Skeletal muscle tissue (tissue), 4 donors: Measurements from ENCODE around the gene CA6. TPM values are rescaled to one million over a fixed set of nuclear protein-coding genes. Genes with fewer than 3 reads are reported as not detected.
"Not testable (repeated sequence)": the region's sequence is repeated elsewhere in the genome, so short reads cannot be mapped to it uniquely, and the experiment has no call there.

Source experiments
- H3K27ac ChIP-seq: one replicate; pipeline ENCODE4 v1.7.0; 2013; ENCODE audit warnings: mild to moderate bottlenecking, low read depth, low read length, inconsistent platforms
- H3K27me3 ChIP-seq, 3 donors: one replicate each; pipeline ENCODE4 v1.7.0; 2013; ENCODE audit warnings: low read length in 3 of 3; ENCODE audit not compliant: control insufficient read depth in 3 of 3, insufficient read depth in 3 of 3
- H3K36me3 ChIP-seq, 3 donors: one replicate each; pipeline ENCODE4 v1.7.0; 2013; ENCODE audit warnings: low read length in 3 of 3; ENCODE audit not compliant: control insufficient read depth in 3 of 3, insufficient read depth in 3 of 3
- H3K4me1 ChIP-seq, 3 donors: one replicate each; pipeline ENCODE4 v1.7.0; 2013; ENCODE audit warnings: low read length in 3 of 3, mild to moderate bottlenecking in 3 of 3; ENCODE audit not compliant: control insufficient read depth in 3 of 3, insufficient read depth in 3 of 3
- H3K4me3 ChIP-seq, 3 donors: one replicate each; pipeline ENCODE4 v1.7.0; 2013; ENCODE audit warnings: low read length in 3 of 3
- H3K9ac ChIP-seq, 3 donors: one replicate each; pipeline ENCODE4 v1.7.0; 2013; ENCODE audit warnings: low read length in 3 of 3, mild to moderate bottlenecking in 3 of 3, moderate library complexity in 2 of 3, low read depth in 1 of 3
- H3K9me3 ChIP-seq, 3 donors: one replicate each; pipeline ENCODE4 v1.7.0; 2013; ENCODE audit warnings: low read length in 3 of 3; ENCODE audit not compliant: control insufficient read depth in 3 of 3
- total RNA-seq: library from RNA; depleted of rRNA; stranded (reverse); fragments of >200 nt; gene quantifications from one replicate; pipeline ENCODE4 v1.2.3, GENCODE V29; 2014
- donor health status: Osteomylitis.

The CA6 gene
- total RNA-seq, 1 donor from 2014 or later: not detected

- Histone ChIP-seq H3K4me1 (no peaks in the 10 kb centered on the region), H3K9ac (no peak overlapping the region), H3K9me3 (no peaks in the 10 kb centered on the region), H3K4me3 (no peak overlapping the region), H3K27me3 (peaks cover 0 to 5% (median 0%) of the 10 kb centered on the region in 3 donors), H3K36me3 (no peaks in the 10 kb centered on the region), H3K27ac (no peak overlapping the region)
These were observed 19.7 kb upstream of the CA6 start for GRCh38 chr1:8925960-8926359.

DNA sequence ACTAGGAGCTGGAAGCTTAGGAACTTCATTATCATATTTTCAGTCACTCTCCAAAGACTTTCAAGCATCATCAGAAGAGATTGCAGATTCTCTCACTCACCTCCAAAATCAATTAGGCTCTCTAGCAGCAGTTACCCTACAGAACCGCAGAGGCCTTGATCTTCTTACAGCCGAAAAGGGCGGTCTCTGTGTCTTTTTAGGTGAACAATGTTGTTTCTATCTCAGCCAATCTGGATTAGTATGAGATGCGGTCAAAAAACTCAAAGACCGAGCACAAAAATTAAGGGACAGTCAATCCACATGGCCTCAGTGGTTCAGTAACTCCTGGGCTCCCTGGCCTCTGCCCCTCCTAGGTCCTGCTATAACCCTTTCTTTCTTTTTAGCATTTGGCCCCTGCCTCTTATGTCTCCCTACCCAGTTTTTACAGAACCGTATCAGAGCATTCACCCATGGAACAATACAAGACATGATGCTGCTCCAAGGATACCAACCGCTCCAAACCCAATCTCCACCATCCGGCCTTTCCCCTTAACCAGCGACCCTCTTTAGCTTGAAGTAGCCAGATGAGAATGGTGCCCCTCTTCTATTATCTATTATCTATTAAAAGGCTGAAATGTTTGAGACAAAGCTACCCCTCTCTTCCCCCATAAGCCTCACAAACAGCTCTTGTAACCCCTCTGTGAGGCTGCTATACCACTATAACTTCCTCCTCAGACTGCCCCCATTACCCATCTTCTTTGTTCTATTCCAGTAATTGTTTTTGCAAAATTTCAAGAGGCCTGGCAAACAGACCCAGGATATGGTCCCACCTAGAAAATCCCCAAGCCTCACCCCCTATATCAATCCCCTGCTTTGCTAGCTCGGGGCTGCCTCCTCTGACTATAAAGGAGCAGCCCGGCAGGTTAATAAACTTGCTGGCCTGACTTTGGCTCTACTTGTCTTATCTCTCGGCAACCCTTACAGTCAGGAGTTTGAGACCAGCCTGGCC, 18.7 kb upstream of the CA6 start:
- Histone ChIP-seq H3K9ac (no peak overlapping the region), H3K27ac (no peak overlapping the region), H3K4me3 (no peak overlapping the region), H3K27me3 (peaks cover 0 to 5% (median 0%) of the 10 kb centered on the region in 3 donors), H3K4me1 (no peaks in the 10 kb centered on the region), H3K36me3 (no peaks in the 10 kb centered on the region), H3K9me3 (no peaks in the 10 kb centered on the region)

DNA sequence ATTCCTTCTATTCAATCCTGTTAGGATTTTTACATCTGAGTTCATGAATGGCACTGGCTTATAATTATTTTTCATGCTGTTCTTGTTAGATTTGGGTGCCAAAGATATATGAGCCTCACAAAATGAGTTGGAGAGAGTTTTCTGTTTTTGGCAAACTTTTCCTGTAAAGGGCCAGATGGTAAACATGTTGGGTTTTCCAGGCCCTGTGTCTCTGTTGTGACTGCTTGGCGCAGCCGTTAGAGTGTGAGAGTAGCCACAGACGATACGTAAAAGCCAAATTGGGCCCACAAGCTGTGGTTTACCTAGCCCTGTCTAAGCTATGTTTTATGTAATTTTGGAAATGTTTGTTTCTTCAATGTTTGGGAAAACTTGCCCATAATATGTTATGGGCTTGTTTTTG, 15.6 kb upstream of the CA6 start:
- H3K4me3 ChIP-seq: no peak overlapping the region
- peaks cover 0 to under 1% (median 0%) of the 10 kb centered on the region in 3 donors for H3K27me3 ChIP-seq
- H3K9me3 ChIP-seq: no peaks in the 10 kb centered on the region
- no peak overlapping the region for H3K27ac ChIP-seq
- no peak overlapping the region for H3K9ac ChIP-seq
- no peaks in the 10 kb centered on the region for H3K4me1 ChIP-seq
- no peaks in the 10 kb centered on the region for H3K36me3 ChIP-seq

DNA sequence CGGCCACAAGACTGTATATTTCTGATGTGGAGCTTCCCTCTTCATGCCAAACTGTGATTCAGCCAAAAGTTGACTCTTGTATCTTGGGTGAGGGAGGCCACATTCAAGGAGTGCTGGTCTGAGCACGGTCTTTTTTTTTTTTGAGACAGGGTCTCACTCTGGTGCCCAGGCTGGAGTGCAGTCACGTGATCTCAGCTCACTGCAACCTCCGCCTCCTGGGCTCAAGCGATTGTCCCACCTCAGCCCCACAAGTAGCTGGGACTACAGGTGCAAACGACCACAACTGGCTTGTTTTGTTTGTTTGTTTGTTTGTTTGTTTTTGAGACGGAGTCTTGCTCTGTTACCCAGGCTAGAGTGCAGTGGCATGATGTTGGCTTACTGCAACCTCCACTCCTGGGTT, 8.6 kb upstream of the CA6 start:
- not testable (repeated sequence) for H3K4me3 ChIP-seq, H3K9ac ChIP-seq, H3K27me3 ChIP-seq, H3K27ac ChIP-seq, H3K9me3 ChIP-seq, H3K4me1 ChIP-seq, H3K36me3 ChIP-seq

DNA sequence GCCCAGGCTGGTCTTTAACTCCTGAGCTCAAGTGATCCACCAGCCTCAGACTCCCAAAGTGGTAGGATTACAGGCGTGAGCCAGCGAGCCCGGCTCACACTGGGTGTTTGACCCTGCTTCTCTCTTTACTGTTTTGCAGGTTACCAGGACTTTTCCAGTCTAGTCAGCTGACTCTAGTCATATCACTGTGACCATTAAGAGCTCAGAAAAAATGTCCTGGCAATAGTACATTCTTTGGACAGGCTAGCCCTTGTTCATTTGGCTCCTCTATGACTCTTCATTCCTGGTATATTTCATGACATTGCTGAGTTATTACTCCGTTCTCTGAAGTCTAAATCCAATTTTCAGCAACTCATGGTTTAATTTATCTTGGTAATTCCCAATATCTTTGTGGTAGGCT, 8.0 kb upstream of the CA6 start:
- H3K9ac ChIP-seq: no peak overlapping the region
- no peak overlapping the region for H3K27ac ChIP-seq
- no peaks in the 10 kb centered on the region for H3K27me3 ChIP-seq

DNA sequence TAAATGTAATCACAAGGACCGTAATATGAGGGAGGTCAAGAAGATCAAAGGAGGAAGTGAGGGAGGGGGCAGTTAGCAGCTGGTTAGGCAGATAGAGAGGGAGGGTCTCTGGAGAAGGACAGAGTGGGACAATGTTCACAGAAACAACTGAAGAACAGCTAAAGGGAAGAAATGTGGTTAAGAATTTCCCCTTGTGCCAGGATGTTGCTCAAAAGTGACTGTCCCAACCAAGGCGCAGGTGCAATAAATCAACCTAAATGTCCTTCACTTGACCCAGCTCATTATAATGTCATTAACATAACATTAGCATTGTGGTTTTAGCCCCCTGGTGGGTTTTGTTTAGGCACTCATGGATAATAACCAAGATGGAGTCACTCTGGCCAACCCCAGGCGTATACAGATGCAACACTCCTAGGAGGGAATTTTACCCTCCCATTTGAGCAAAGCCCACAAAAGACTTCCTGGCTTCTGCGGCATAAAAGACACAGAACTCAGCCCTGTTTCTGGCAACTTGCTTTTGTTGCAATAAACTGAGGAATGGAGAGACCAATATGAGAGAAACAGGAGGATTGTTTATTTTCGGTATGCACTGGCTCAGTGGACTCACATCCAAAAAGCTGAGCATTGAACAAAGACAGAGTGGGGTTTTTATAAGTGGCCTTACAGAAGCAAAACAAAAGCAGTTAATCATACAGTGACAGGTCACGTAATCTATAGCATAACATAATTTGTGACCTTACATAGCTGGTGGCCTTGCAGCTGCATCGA, 7.3 kb upstream of the CA6 start:
- no peaks in the 10 kb centered on the region for H3K27me3 ChIP-seq
- H3K9ac ChIP-seq: no peak overlapping the region
- H3K4me3 ChIP-seq: no peak overlapping the region
- peaks cover 0 to 3% (median 0%) of the 10 kb centered on the region in 3 donors for H3K4me1 ChIP-seq
- no peaks in the 10 kb centered on the region for H3K36me3 ChIP-seq
- H3K9me3 ChIP-seq: no peaks in the 10 kb centered on the region
- H3K27ac ChIP-seq: no peak overlapping the region

More for the DNA sequence above, 8.0 kb upstream of the CA6 start:
- Histone ChIP-seq H3K36me3 (no peaks in the 10 kb centered on the region), H3K9me3 (no peaks in the 10 kb centered on the region), H3K4me3 (no peak overlapping the region), H3K4me1 (no peaks in the 10 kb centered on the region)

DNA sequence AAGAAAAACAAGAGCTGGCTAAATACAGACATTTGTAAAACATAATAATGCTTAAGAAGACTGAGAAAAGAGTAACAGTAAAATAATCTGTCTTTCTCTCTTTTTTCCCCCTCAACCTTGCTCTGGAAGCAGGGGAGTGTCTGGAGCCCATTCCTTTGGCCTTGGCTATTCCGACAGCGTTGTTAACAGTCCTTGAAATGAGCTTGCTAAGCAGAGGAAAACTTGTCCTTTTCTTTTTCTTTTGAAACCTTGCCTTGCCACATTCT, 6.7 kb upstream of the CA6 start:
- no peaks in the 10 kb centered on the region for H3K9me3 ChIP-seq
- H3K27ac ChIP-seq: no peak overlapping the region
- no peaks in the 10 kb centered on the region for H3K36me3 ChIP-seq
- H3K4me1 ChIP-seq: peaks cover 0 to 3% (median 0%) of the 10 kb centered on the region in 3 donors
- H3K9ac ChIP-seq: no peak overlapping the region
- H3K4me3 ChIP-seq: no peak overlapping the region
- no peaks in the 10 kb centered on the region for H3K27me3 ChIP-seq

DNA sequence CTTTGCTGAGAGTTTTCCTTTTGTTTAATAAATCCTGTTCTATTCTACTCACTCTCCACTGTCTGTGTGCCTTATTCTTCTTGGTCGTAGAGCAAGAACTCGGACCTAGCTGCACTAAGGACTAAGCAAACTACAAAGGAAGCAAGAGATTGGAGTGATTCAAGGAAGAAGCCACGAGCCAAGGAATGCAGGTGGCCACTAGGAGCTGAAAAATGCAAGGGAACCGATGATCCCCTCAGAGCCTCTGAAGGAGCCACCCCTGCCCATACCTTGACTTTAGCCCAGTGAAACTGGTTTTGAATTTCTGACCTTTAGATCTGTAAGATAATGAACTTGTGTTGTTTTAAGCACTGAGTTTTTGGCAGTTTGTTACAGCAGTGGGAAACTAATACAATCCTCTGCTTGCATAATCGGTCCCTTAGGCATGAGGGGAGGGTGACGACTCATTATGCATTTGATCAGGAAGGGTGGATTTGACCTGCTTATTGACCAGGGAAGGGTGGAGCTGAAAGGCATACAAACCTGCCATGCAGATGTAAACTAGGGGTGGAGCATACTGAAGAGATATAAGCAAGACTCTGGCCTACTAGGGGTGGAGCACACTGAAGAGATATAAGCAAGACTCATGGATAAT, 6.2 kb upstream of the CA6 start:
- H3K9ac ChIP-seq: no peak overlapping the region
- no peaks in the 10 kb centered on the region for H3K9me3 ChIP-seq
- no peaks in the 10 kb centered on the region for H3K27me3 ChIP-seq
- H3K4me3 ChIP-seq: no peak overlapping the region
- peaks cover 0 to 3% (median 0%) of the 10 kb centered on the region in 3 donors for H3K4me1 ChIP-seq
- no peaks in the 10 kb centered on the region for H3K36me3 ChIP-seq
- no peak overlapping the region for H3K27ac ChIP-seq

- Histone ChIP-seq H3K27me3 (no peaks in the 10 kb centered on the region), H3K36me3 (no peaks in the 10 kb centered on the region), H3K4me3 (no peak overlapping the region), H3K9me3 (no peaks in the 10 kb centered on the region), H3K9ac (no peak overlapping the region), H3K27ac (no peak overlapping the region), H3K4me1 (peaks cover 0 to 3% (median 0%) of the 10 kb centered on the region in 3 donors)
These were observed 3.8 kb upstream of the CA6 start for GRCh38 chr1:8941906-8942305.
